ENCODE data around the gene SIPA1L3.
"Not testable (repeated sequence)": the region's sequence is repeated elsewhere in the genome, so short reads cannot be mapped to it uniquely, and the experiment has no call there.

SIPA1L3 gene

GRCh38 chr19:38224014-38224862 is 317.2 kb downstream of the SIPA1L3 start, which contains the start of gene DPF1 (continued):
- TF ChIP-seq EGR2 (tag by site-specific recombination; IDR thresholded peaks at IDR 0.05; ENCODE audit: low read depth) (peak; percentile 100), WT1 (tag by site-specific recombination; IDR thresholded peaks at IDR 0.05) (peak; percentile 80), ZNF140 (tag by site-specific recombination; IDR thresholded peaks at IDR 0.05) (no peak), ZNF223 (tag by site-specific recombination; IDR thresholded peaks at IDR 0.05) (peak; percentile 95), ZBTB8A (tag by site-specific recombination; IDR thresholded peaks at IDR 0.05) (peak; percentile 75), ZNF629 (tag by site-specific recombination; IDR thresholded peaks at IDR 0.05) (peak; percentile 78), ZSCAN30 (tag by site-specific recombination; IDR thresholded peaks at IDR 0.05) (peak; percentile 94), OVOL3 (tag by site-specific recombination; IDR thresholded peaks at IDR 0.05) (peak; percentile 59; the same call in 1 of the 2 replicates), ZNF623 (tag by site-specific recombination; IDR thresholded peaks at IDR 0.05) (peak; percentile 35; the same call in 1 of the 2 replicates), ZBTB49 (tag by site-specific recombination; IDR thresholded peaks at IDR 0.05; ENCODE audit: low read depth) (no peak), SCRT2 (tag by site-specific recombination; IDR thresholded peaks at IDR 0.05) (no peak; the same call in none of the 2 replicates), ZNF132 (tag by site-specific recombination; IDR thresholded peaks at IDR 0.05; ENCODE audit: borderline replicate concordance) (no peak), ZEB2 (tag by site-specific recombination; IDR thresholded peaks at IDR 0.05) (peak; percentile 99), ZNF701 (tag by site-specific recombination; IDR thresholded peaks at IDR 0.05) (no peak), ZNF621 (tag by site-specific recombination; IDR thresholded peaks at IDR 0.05) (no peak), ZNF404 (tag by site-specific recombination; IDR thresholded peaks at IDR 0.05) (no peak), ZNF768 (tag by site-specific recombination; IDR thresholded peaks at IDR 0.05) (no peak; the same call in 1 of the 2 replicates)
- TF ChIP-seq, protein P1, sequence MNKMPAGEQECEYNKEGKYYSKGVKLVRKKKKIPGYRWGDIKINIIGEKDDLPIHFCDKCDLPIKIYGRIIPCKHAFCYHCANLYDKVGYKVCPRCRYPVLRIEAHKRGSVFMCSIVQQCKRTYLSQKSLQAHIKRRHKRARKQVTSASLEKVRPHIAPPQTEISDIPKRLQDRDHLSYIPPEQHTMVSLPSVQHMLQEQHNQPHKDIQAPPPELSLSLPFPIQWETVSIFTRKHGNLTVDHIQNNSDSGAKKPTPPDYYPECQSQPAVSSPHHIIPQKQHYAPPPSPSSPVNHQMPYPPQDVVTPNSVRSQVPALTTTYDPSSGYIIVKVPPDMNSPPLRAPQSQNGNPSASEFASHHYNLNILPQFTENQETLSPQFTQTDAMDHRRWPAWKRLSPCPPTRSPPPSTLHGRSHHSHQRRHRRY (tag by site-specific recombination; IDR thresholded peaks at IDR 0.05), result peak; percentile 93
- TF ChIP-seq, protein P2, sequence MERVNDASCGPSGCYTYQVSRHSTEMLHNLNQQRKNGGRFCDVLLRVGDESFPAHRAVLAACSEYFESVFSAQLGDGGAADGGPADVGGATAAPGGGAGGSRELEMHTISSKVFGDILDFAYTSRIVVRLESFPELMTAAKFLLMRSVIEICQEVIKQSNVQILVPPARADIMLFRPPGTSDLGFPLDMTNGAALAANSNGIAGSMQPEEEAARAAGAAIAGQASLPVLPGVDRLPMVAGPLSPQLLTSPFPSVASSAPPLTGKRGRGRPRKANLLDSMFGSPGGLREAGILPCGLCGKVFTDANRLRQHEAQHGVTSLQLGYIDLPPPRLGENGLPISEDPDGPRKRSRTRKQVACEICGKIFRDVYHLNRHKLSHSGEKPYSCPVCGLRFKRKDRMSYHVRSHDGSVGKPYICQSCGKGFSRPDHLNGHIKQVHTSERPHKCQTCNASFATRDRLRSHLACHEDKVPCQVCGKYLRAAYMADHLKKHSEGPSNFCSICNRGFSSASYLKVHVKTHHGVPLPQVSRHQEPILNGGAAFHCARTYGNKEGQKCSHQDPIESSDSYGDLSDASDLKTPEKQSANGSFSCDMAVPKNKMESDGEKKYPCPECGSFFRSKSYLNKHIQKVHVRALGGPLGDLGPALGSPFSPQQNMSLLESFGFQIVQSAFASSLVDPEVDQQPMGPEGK (tag by site-specific recombination; IDR thresholded peaks at IDR 0.05), result peak; percentile 100

DNA sequence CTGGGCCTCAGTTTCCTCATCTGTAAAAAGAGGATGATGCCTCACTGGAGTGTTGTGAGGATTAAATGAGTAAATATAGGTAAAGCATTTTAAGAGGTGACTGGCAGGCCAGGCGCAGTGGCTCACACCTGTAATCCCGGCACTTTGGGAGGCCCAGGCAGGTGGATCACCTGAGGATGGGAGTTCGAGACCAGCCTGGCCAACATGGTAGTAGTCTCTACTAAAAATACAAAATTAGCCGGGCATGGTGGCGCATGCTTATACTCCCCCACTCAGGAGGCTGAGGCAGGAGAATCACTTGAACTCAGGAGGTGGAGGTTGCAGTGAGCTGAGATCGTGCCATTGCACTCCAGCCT is 317.8 kb downstream of the SIPA1L3 start:
- TF ChIP-seq SCRT1 (tag by site-specific recombination; IDR thresholded peaks at IDR 0.05; ENCODE audit: borderline replicate concordance), result peak; percentile 93
- peak; percentile 0; the same call in 1 of the 2 replicates for TF ChIP-seq ZNF530 (tag by site-specific recombination; IDR thresholded peaks at IDR 0.05; ENCODE audit: low read depth)
- CTCF ChIA-PET, result interaction anchor here (0.7 to 23.5 kb wide), 22 partner anchors 9 to 832 kb away, joined by 3 to 316 read pairs (median 5); partner anchors contain the start of genes CATSPERG, SIPA1L3 and WDR87
- not testable (repeated sequence) for H3K9me3 ChIP-seq (ENCODE audit: control insufficient read depth, insufficient read depth, low read depth, low read length); H3K27ac ChIP-seq (ENCODE audit: extremely low read depth, low read depth, low read length); H3K36me3 ChIP-seq (ENCODE audit: control insufficient read depth in 2 of 2, insufficient read depth in 1 of 2, low read length in 2 of 2); H3K4me3 ChIP-seq (ENCODE audit: low read depth, low read length)
- POLR2A ChIA-PET, result interaction anchor here (0.7 to 1.7 kb wide), 6 partner anchors 83 to 807 kb away, joined by 3 to 14 read pairs (median 4); partner anchors contain the start of genes PSMD8, SIPA1L3 and WDR87
- H3K4me1 ChIP-seq (ENCODE audit: control insufficient read depth, insufficient read depth, low read length), result peaks cover 16% of the 10 kb centered on the region
